GM23248 (cell line): ENCODE measurements around the gene SLC7A1. TPM values are rescaled to one million over a fixed set of nuclear protein-coding genes. Genes with fewer than 3 reads are reported as not detected.

ENCODE experiments used
- DNase-seq: peaks from one replicate; pipeline ENCODE4 v3.0.0-alpha.2; 2015
- H2AFZ ChIP-seq: fragments of 200-600 bp; sonication (generic); 2 replicates; pipeline ENCODE4 v1.6.1; 2016; ENCODE audit warnings: antibody characterized with exemption
- H3F3A ChIP-seq: fragments of 200-600 bp; sonication (generic); 2 replicates; pipeline ENCODE4 v1.6.1; 2016; ENCODE audit warnings: mild to moderate bottlenecking, antibody characterized with exemption, mixed run types; ENCODE audit not compliant: insufficient read depth
- H3K27ac ChIP-seq: fragments of 200-600 bp; sonication (generic); 2 replicates; pipeline ENCODE4 v1.5.1; 2016; ENCODE audit warnings: mild to moderate bottlenecking
- H3K27me3 ChIP-seq: fragments of 200-600 bp; sonication (generic); replicated peaks from 2 replicates; pipeline ENCODE4 v1.6.1; 2016; ENCODE audit warnings: mild to moderate bottlenecking; ENCODE audit not compliant: insufficient read depth
- H3K36me3 ChIP-seq: fragments of 200-600 bp; sonication (generic); 2 replicates; pipeline ENCODE4 v1.6.1; 2016; ENCODE audit warnings: low read depth, mild to moderate bottlenecking
- H3K4me1 ChIP-seq: fragments of 200-600 bp; sonication (generic); 2 replicates; pipeline ENCODE4 v1.6.1; 2016; ENCODE audit warnings: mild to moderate bottlenecking; ENCODE audit not compliant: insufficient read depth
- H3K4me2 ChIP-seq: fragments of 200-600 bp; sonication (generic); one replicate; pipeline ENCODE4 v1.6.1; 2016; ENCODE audit warnings: mild to moderate bottlenecking; ENCODE audit not compliant: unreplicated experiment
- H3K4me3 ChIP-seq: fragments of 200-600 bp; sonication (generic); 2 replicates; pipeline ENCODE4 v1.5.1; 2016; ENCODE audit warnings: mild to moderate bottlenecking
- H3K79me2 ChIP-seq: fragments of 200-600 bp; sonication (generic); 2 replicates; pipeline ENCODE4 v1.6.1; 2016; ENCODE audit warnings: mild to moderate bottlenecking; ENCODE audit not compliant: insufficient read depth
- H3K9ac ChIP-seq: fragments of 200-600 bp; sonication (generic); 2 replicates; pipeline ENCODE4 v1.6.1; 2016; ENCODE audit warnings: mild to moderate bottlenecking
- H3K9me2 ChIP-seq: fragments of 200-600 bp; sonication (generic); 2 replicates; pipeline ENCODE4 v1.6.1; 2016; ENCODE audit warnings: mixed run types, mild to moderate bottlenecking, moderate library complexity; ENCODE audit not compliant: insufficient read depth
- H3K9me3 ChIP-seq: fragments of 200-600 bp; sonication (generic); one replicate; pipeline ENCODE4 v1.6.1; 2017; ENCODE audit warnings: low read depth
- H4K20me1 ChIP-seq: fragments of 200-600 bp; sonication (generic); 2 replicates; pipeline ENCODE4 v1.6.0; 2016; ENCODE audit not compliant: insufficient read depth
- EZH2 ChIP-seq: fragments of 200-600 bp; sonication (generic); IDR thresholded peaks from 2 replicates; pipeline ENCODE4 v1.6.1; 2018; ENCODE audit warnings: antibody characterized with exemption, mild to moderate bottlenecking; ENCODE audit not compliant: insufficient read depth, poor library complexity, severe bottlenecking
- EZH2phosphoT487 ChIP-seq: fragments of 200-600 bp; sonication (generic); IDR thresholded peaks from 2 replicates; pipeline ENCODE4 v1.6.1; 2018; ENCODE audit warnings: antibody characterized with exemption, moderate library complexity, mild to moderate bottlenecking, low read depth; ENCODE audit not compliant: insufficient read depth
- WGBS, 2 experiments: methylation state at CpG; one replicate each; pipeline ENCODE4 v1.1.6; 2015 to 2017; ENCODE audit warnings: low lambda C conversion rate in 2 of 2, low coverage in 1 of 2; ENCODE audit errors: missing lambda C conversion rate in 2 of 2; 5-methylcytosine and 5-hydroxymethylcytosine counted together
- in situ Hi-C: fragments of 300-500 bp; cut with MboI; formaldehyde crosslinking; loops from 2 replicates; pipeline ENCODE4 v1.15.0; 2020
- polyA plus RNA-seq: library from polyadenylated mRNA; unstranded; fragments of >200 nt; fragmentation: Nextera tagmentation; extraction: Ambion mirVana; gene quantifications from 2 replicates; pipeline ENCODE4 v1.2.1, GENCODE V29; 2016
- total RNA-seq: library from RNA; depleted of rRNA; stranded (reverse); fragments of >200 nt; shearing (Covaris generic); gene quantifications from 2 replicates; pipeline ENCODE4 v1.2.3, GENCODE V29; 2014

SLC7A1 gene
- total and polyA plus RNA-seq, 2 experiments from 2014 or later = 34.7 to 38.6 TPM

DNA sequence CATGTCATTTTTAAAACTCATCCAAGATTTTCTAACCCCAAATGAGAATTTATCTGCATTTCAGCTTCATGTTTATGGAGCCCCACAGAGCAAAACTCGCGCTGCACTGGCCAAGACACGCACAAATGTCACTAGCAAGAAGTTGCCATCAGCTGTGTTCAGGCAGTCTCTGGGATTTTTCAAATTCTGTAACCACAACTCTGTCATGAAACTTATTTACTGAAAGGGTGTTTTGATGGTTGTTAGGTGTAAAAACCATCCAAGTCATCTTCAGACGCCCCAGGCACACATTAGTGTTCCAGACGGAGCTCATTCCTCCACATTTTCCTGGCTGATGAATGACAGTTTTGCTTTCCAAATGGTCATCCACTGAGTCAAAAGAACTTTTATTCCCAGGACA, 63.4 kb downstream of the SLC7A1 start:
- in situ Hi-C loops = no loop called here
- Histone ChIP-seq H3F3A (peaks cover 37% of the 10 kb centered on the region), H3K4me1 (peaks cover 18% of the 10 kb centered on the region), H3K4me3 (no peak overlapping the region), H3K27me3 (no peaks in the 10 kb centered on the region), H3K36me3 (peaks cover 83% of the 10 kb centered on the region), H3K79me2 (peaks cover 100% of the 10 kb centered on the region), H4K20me1 (no peaks in the 10 kb centered on the region), H3K9ac (peak overlapping the region; percentile 68), H3K4me2 (no peak overlapping the region), H3K9me2 (no peaks in the 10 kb centered on the region), H2AFZ (no peak overlapping the region), H3K9me3 (no peaks in the 10 kb centered on the region), H3K27ac (peak overlapping the region; percentile 82)
- peak; percentile 71 for DNase-seq
- WGBS, 2 experiments = 28 to 33% methylated on average over 5 of the region's 5 CpGs
- no peak for TF ChIP-seq EZH2phosphoT487
- no peak for TF ChIP-seq EZH2

DNA sequence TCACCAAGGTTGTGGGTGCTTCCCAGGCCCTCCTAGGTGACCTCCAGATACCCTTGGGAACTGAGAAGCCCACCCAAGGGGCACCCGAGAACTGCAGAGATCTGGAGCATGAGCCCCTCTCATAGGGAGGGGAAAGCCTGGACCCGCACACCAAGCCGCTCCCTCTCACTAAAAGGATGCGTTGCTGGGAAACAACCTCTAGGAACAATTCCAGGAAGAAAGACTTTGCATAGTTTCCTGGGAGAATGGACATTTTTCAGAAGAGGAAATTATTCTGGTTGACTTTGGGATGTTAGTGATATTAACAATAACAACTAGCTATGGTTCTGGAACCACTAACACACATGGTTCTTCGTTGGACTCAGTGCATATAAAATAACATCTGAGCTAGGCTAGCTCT, 64.6 kb downstream of the SLC7A1 start:
- H3K27me3 ChIP-seq = no peaks in the 10 kb centered on the region
- no peaks in the 10 kb centered on the region for H4K20me1 ChIP-seq
- H3K4me1 ChIP-seq = peaks cover 18% of the 10 kb centered on the region
- no peak overlapping the region for H3K4me2 ChIP-seq
- peaks cover 100% of the 10 kb centered on the region for H3K79me2 ChIP-seq
- H3K36me3 ChIP-seq = peaks cover 84% of the 10 kb centered on the region
- no peaks in the 10 kb centered on the region for H3K9me2 ChIP-seq
- H3K9ac ChIP-seq = no peak overlapping the region
- no peaks in the 10 kb centered on the region for H3K9me3 ChIP-seq
- no peak overlapping the region for H2AFZ ChIP-seq
- DNase-seq = no peak
- in situ Hi-C loops = no loop called here
- H3K27ac ChIP-seq = peak overlapping the region; percentile 82
- WGBS, 2 experiments = 79 to 84% methylated on average over 5 of the region's 5 CpGs
- no peak for TF ChIP-seq EZH2
- TF ChIP-seq EZH2phosphoT487 = no peak
- H3K4me3 ChIP-seq = no peak overlapping the region
- peaks cover 37% of the 10 kb centered on the region for H3F3A ChIP-seq

DNA sequence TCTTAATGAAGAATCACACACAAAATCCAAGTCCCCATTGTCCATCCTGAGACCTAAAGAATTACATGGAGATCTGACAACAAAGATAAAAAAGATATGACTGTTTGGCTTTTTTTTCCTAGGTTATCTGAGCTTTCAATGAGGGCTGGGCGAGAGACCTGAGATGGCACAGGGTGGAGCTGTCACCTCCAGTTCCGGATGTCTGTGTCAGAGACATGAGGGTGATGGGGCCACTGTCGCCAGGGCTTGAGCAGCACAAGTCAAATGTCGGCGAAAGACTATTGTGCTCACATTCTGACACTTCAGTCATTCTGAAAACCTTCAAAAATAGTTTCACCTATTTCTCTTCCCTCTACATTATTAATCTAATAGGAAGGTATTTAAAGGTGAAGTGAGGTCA, 65.7 kb downstream of the SLC7A1 start:
- Histone ChIP-seq H3K4me1 (peaks cover 18% of the 10 kb centered on the region), H3K4me2 (no peak overlapping the region), H3K9me2 (no peaks in the 10 kb centered on the region), H3F3A (peaks cover 40% of the 10 kb centered on the region), H3K27ac (no peak overlapping the region), H3K9ac (no peak overlapping the region), H3K9me3 (no peaks in the 10 kb centered on the region), H3K36me3 (peaks cover 72% of the 10 kb centered on the region), H4K20me1 (no peaks in the 10 kb centered on the region), H2AFZ (no peak overlapping the region), H3K79me2 (peaks cover 100% of the 10 kb centered on the region), H3K4me3 (no peak overlapping the region), H3K27me3 (no peaks in the 10 kb centered on the region)
- in situ Hi-C loops = no loop called here
- DNase-seq = no peak
- TF ChIP-seq EZH2 (no peak), EZH2phosphoT487 (no peak)
- 86 to 87% methylated on average over 5 of the region's 5 CpGs for WGBS, 2 experiments

DNA sequence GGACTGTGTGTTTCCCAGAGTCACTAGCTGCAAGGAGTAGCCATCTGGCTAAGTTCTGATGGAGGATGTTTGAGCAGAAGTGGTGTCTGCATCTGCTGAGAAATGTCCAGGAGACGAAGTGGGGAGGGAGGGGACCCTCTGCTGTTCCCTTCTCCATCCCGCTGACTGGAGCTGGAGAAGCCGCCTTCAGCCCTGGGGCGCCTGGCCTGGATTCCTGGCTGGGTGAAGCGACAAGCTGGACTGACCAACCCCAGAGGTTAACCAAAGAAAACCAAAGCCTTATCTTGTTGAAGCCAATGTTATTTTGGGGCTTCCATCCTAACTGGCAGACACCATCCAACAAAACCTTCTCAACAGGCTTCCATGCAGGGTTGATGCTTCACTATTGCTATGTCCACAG, 67.6 kb downstream of the SLC7A1 start:
- in situ Hi-C loops = no loop called here
- Histone ChIP-seq H4K20me1 (no peaks in the 10 kb centered on the region), H3K4me3 (no peak overlapping the region), H3F3A (peaks cover 44% of the 10 kb centered on the region), H3K4me2 (no peak overlapping the region), H3K27ac (no peak overlapping the region), H3K9me2 (no peaks in the 10 kb centered on the region), H2AFZ (no peak overlapping the region), H3K79me2 (peaks cover 97% of the 10 kb centered on the region), H3K36me3 (peaks cover 58% of the 10 kb centered on the region), H3K4me1 (peaks cover 32% of the 10 kb centered on the region), H3K27me3 (no peaks in the 10 kb centered on the region), H3K9ac (no peak overlapping the region), H3K9me3 (no peaks in the 10 kb centered on the region)
- DNase-seq = no peak
- no peak for TF ChIP-seq EZH2
- no peak for TF ChIP-seq EZH2phosphoT487
- 85 to 92% methylated on average over 5 of the region's 5 CpGs for WGBS, 2 experiments

DNA sequence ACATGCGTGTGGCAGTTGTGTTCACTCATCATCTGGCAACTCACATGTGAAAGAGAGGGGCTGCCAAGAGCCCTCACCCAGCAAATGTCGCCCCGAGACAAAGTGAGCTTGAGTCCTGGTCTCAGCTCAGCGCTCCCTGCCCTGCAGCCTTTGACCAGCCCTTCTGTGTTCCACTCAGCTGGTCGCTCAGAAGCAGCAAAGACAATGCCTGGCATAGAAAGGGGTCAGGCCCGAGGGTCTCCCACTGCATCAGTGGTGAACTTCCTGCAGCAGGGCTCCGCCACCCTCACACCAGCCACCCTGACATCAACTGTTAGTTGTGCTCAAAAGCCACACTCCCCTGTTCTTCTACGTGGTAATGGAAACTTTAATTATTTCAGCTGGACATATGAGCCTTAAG, 68.0 kb downstream of the SLC7A1 start:
- H3K27me3 ChIP-seq = no peaks in the 10 kb centered on the region
- H3K9ac ChIP-seq = no peak overlapping the region
- DNase-seq = no peak
- no peak overlapping the region for H3K4me2 ChIP-seq
- no peaks in the 10 kb centered on the region for H3K9me2 ChIP-seq
- H3K4me1 ChIP-seq = peaks cover 32% of the 10 kb centered on the region
- H3K27ac ChIP-seq = no peak overlapping the region
- peaks cover 58% of the 10 kb centered on the region for H3K36me3 ChIP-seq
- 87% methylated on average over 8 of the region's 8 CpGs for WGBS, 2 experiments
- TF ChIP-seq EZH2phosphoT487 = no peak
- TF ChIP-seq EZH2 = no peak
- in situ Hi-C loops = no loop called here
- no peaks in the 10 kb centered on the region for H3K9me3 ChIP-seq
- H4K20me1 ChIP-seq = no peaks in the 10 kb centered on the region
- no peak overlapping the region for H2AFZ ChIP-seq
- H3K79me2 ChIP-seq = peaks cover 96% of the 10 kb centered on the region
- peaks cover 44% of the 10 kb centered on the region for H3F3A ChIP-seq
- H3K4me3 ChIP-seq = no peak overlapping the region
